A549 (cell line): Measurements from ENCODE around the gene HSPG2.
"Not testable (repeated sequence)": the region's sequence is repeated elsewhere in the genome, so short reads cannot be mapped to it uniquely, and the experiment has no call there.

ENCODE experiments used
- KDM5A ChIP-seq: fragments of 200-600 bp; sonication (generic); IDR thresholded peaks from 2 replicates; pipeline ENCODE4 v1.6.1; 2016; ENCODE audit warnings: antibody characterized with exemption, mild to moderate bottlenecking
- TF ChIP-seq, protein P1 (sequence below): fragments of >200 bp; sonication (Bioruptor Twin); formaldehyde crosslinking; IDR thresholded peaks from 3 replicates; pipeline ENCODE4 v1.5.1; 2016

DNA sequence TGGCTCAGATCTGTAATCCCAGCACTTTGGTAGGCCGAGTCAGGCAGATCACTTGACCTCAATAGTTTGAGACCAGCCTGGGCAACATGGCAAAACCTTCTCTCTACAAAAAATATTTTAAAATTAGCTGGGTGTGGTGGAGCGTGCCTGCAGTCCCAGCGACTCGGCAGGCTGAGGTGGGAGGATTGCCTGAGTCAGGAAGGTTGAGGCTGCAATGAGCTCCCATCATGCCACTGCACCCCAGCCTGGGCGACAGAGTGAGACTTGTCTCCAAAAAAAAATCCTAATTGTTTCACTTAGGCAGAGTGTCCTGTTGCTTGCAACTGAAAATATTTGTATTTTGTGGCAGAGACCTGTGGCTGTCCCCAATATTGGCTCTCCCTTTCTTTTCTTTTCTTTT is 32.0 kb upstream of the HSPG2 start:
- TF ChIP-seq KDM5A = not testable (repeated sequence)
- TF ChIP-seq, protein P1, sequence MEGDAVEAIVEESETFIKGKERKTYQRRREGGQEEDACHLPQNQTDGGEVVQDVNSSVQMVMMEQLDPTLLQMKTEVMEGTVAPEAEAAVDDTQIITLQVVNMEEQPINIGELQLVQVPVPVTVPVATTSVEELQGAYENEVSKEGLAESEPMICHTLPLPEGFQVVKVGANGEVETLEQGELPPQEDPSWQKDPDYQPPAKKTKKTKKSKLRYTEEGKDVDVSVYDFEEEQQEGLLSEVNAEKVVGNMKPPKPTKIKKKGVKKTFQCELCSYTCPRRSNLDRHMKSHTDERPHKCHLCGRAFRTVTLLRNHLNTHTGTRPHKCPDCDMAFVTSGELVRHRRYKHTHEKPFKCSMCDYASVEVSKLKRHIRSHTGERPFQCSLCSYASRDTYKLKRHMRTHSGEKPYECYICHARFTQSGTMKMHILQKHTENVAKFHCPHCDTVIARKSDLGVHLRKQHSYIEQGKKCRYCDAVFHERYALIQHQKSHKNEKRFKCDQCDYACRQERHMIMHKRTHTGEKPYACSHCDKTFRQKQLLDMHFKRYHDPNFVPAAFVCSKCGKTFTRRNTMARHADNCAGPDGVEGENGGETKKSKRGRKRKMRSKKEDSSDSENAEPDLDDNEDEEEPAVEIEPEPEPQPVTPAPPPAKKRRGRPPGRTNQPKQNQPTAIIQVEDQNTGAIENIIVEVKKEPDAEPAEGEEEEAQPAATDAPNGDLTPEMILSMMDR = not testable (repeated sequence)
